ENCODE measurements around the gene TMEM9.

TMEM9 gene

GRCh38 chr1:201154389-201155165 is at the start of gene TMEM9:
Gene TMEM9 (minus strand): TSS chr1:201154474. CDS start chr1:201153923, 551 bp downstream.
- peak; percentile 80 to 98 for DNase-seq

GRCh38 chr1:201198598-201198997 is 44.3 kb upstream of the TMEM9 start:
- no peak for DNase-seq

- DNase-seq = no peak
Measured at GRCh38 chr1:201194046-201194445, 39.8 kb upstream of the TMEM9 start.

- no peak for DNase-seq
Measured at GRCh38 chr1:201192261-201192788, 38.1 kb upstream of the TMEM9 start.

- peak; percentile 51 to 72 for DNase-seq
Measured at GRCh38 chr1:201191653-201192260, 37.5 kb upstream of the TMEM9 start.

GRCh38 chr1:201190624-201191051 is 36.4 kb upstream of the TMEM9 start, which contains the start of gene IGFN1:
Gene IGFN1 (plus strand): TSS chr1:201190824. CDS start chr1:201193294, 2,470 bp downstream.
- DNase-seq = no peak

GRCh38 chr1:201190005-201190404 is 35.7 kb upstream of the TMEM9 start:
- no peak for DNase-seq

GRCh38 chr1:201189085-201189484 is 34.8 kb upstream of the TMEM9 start:
- DNase-seq = no peak

GRCh38 chr1:201186192-201186591 is 31.9 kb upstream of the TMEM9 start:
- DNase-seq = peak; percentile 82 to 95

- no peak for DNase-seq
Measured at GRCh38 chr1:201185527-201186128, 31.4 kb upstream of the TMEM9 start.

GRCh38 chr1:201185123-201185453 is 30.8 kb upstream of the TMEM9 start:
- no peak for DNase-seq

GRCh38 chr1:201184307-201185122 is 30.2 kb upstream of the TMEM9 start:
- peak; percentile 29 to 37 for DNase-seq

- DNase-seq = no peak
Measured at GRCh38 chr1:201183753-201184152, 29.5 kb upstream of the TMEM9 start.

- no peak for DNase-seq
Measured at GRCh38 chr1:201183209-201183608, 28.9 kb upstream of the TMEM9 start.

- no peak for DNase-seq
Measured at GRCh38 chr1:201181726-201182125, 27.5 kb upstream of the TMEM9 start.

- peak in 1 of 2 donors; percentile 27 for DNase-seq
Measured at GRCh38 chr1:201181323-201181722, 27.0 kb upstream of the TMEM9 start.

GRCh38 chr1:201180901-201181300 is 26.6 kb upstream of the TMEM9 start:
- no peak for DNase-seq

GRCh38 chr1:201180141-201180540 is 25.9 kb upstream of the TMEM9 start:
- peak in 1 of 2 donors; percentile 19 for DNase-seq

- DNase-seq = no peak
Measured at GRCh38 chr1:201178718-201179117, 24.4 kb upstream of the TMEM9 start.

GRCh38 chr1:201176940-201177339 is 22.7 kb upstream of the TMEM9 start:
- DNase-seq = no peak

- DNase-seq = no peak
Measured at GRCh38 chr1:201175820-201176500, 21.7 kb upstream of the TMEM9 start.

GRCh38 chr1:201173736-201174135 is 19.5 kb upstream of the TMEM9 start:
- DNase-seq = no peak
